NCI-H146 treated with DMSO at 0.1 percent for 48 hours (cell line): ENCODE results near the gene AREL1.

Experiments
- DNase-seq: peaks from one replicate; lab custom pipeline; 2025; ENCODE audit not compliant: unreplicated experiment; lab: John Stamatoyannopoulos, UW

AREL1 gene

GRCh38 chr14:74612350-74613021 is 100.4 kb downstream of the AREL1 start:
- peak; percentile 24 for DNase-seq

- no peak for DNase-seq
These were observed 101.1 kb downstream of the AREL1 start, which contains the start of gene LTBP2 for GRCh38 chr14:74611650-74612349. Gene LTBP2, minus strand, starts transcription at chr14:74612237. Its CDS starts 293 bp downstream, at chr14:74611944.
